HS-27A (cell line): ENCODE data around the gene CIPC.

Source experiments
- DNase-seq: peaks from one replicate; pipeline ENCODE4 v3.0.0-alpha.2; 2012; ENCODE audit warnings: low read depth, missing footprints

CIPC gene, protein sequence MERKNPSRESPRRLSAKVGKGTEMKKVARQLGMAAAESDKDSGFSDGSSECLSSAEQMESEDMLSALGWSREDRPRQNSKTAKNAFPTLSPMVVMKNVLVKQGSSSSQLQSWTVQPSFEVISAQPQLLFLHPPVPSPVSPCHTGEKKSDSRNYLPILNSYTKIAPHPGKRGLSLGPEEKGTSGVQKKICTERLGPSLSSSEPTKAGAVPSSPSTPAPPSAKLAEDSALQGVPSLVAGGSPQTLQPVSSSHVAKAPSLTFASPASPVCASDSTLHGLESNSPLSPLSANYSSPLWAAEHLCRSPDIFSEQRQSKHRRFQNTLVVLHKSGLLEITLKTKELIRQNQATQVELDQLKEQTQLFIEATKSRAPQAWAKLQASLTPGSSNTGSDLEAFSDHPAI

DNA sequence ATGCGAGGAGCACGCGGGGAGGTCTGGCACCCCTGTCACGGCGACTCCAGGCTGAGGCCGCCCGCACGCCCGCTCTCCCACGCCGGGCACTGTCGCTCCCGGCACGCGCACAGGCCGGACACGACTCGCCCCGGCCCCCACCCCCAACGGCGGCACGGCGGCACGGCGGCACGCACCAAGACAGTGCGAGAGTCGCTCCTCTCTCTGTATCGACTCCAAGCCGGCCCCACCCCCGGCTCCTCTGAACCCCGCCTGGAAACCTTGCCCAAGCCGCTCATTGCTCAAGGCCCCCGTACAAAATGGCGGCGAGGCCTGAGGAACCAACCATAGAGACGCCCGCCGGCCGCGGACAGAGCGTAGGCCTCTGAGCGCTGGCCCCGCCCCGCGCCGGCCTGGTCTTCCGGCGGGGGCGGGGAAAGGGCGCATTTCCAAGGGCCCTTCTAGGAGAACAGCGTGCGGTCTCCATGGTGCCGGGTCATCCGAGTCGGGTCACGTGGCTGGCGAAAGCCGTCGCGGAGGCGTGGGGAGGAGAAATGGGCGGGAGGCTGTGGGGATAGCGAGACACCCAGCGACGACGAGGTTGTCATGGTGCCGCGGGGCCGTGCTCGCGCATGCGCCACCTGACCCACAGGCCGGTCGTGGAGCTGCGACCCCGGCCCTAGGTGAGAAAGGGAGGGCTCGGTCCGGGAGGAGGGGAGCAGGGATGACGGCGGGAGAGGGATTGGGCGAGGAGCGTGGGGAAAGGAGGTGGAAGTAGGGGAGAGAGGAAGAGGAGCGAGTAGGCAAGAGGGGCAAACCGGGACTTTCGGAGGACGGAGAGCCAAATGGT is at the start of gene CIPC:
Gene CIPC, plus strand, starts transcription at position 559 of the 829 bp plus-strand sequence. CDS start 7,451 bp downstream, outside the sequence.
- peak; percentile 93 for DNase-seq

DNA sequence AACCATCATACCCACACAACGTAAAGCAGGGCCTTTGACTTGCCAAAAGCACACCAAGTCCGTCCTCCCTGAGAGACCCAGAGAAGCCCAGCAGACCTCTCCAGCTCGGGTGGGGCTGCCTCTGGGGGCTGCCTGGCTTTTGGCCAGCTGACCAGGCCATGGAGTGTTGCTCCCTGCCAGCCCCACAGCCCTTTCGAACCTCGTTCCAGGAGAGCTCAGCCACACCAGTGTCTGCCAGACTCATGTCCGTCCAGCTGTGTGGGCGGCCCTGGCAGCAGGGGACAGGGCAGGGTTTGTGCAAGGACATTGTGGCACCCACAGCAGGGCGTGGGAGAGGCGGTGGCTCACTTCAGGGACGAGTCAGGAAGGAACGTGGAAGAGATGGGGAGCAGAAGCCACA is 46.9 kb upstream of the CIPC start:
- DNase-seq, result no peak

DNA sequence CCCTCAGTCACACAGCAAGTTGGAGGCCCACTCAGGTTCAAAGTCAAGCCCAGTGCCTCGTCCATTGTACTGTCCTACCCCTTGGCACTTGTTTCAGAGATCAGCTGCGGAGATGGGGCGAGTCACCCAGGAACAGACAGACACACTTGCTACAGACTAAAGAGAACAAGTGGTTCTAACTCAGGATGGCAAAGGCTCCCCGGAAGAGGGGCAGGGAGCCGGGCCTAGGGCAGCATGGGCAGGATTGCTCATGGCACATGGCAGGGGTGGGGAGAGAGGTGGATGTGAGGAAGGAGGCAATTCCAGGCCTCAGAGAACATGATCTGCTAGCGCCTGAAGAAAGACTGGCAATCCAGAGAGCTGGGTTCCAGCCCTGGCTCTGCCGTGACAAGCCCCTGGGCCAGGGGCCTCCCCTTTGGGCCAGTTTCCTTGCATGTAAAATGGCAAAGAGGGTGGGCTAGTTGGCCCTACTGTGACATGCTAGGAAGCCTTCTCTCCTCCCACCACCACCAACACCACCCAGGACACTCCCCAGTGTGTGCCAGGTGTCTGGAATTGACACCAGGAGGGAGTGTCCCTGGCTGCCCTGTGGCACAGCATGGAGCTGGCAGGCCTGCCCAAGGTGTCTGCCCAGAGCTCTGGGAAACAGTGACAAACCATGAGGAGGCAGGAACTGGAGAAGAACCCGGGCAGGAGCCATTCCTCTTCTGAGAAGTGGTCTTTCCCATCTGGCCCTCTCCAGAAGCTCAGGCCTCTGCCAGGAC is 45.6 kb upstream of the CIPC start:
- no peak for DNase-seq

DNA sequence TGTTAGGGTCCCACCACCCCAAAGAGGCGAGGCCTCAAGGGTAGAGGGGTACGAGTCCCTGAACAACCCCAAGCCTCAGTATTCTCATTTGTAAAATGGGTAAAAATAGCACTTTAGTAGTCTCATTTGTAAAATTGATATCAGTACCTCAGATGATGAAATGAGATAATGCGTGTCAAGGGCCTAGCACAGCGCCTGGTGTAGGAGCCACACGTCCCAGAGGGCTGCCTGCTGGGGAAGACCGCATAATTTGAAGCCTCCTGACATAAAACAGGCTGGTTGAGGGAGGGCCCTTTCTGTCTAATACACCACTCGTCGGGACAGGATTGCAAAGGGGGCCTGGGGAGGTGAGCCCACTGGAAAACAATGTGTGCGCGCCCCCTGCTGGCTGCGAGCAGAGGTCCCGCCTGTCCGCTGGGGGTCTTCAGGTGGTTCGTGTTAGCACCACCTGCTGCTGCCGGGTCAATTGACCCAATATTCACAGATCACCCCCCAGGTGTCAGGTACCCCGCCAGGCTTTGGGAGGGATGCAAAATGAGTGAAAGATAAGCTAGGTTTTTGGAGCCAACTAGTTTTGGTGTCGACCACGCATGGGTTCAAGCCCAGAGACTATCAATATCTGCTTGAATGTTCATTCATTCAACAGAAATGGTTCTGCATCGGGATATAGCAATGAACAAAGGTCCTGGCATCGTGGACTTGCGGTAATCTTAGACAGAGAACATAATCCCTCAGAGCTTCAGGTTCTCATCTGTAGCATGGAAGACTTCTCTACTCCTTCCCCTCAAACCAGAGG is 44.8 kb upstream of the CIPC start:
- DNase-seq, result no peak

DNA sequence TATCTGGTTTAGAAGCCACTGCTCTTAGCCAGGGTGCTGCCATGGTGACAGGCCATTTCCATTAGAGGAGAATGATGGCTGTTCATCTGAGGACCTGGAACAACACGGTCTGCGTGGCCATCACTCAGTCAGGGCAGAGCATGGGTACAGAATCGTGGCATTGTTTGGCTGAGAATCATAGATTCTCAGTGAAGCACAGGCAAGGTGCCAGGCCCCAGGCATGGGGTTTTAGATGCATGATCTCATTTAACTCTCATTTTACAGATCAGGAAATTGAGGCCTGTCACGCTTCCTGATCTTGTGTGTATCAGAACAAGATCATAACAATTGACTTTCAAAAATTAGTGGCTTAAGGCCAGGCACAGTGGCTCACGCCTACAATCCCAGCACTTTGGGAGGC is 42.8 kb upstream of the CIPC start:
- DNase-seq, result no peak

DNA sequence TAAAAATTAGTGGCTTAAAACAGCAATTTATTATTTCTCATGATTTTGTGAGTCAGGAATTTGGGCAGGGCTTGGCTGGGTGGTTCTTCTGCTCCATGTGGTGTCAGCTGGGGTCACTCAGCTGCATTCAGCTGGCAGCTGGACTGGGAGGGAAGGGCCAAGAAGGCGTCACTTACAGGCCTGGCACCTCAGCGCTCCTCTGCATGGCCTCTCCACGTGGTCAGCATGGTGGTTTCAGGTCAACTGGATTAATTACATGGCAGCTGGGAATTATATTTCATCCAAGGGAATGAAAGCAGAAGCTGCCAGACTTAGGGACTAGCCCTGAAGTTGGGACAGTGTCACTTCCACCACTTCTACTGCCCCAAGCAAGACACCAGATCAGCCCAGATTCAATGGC is 42.1 kb upstream of the CIPC start:
- DNase-seq, result no peak

DNA sequence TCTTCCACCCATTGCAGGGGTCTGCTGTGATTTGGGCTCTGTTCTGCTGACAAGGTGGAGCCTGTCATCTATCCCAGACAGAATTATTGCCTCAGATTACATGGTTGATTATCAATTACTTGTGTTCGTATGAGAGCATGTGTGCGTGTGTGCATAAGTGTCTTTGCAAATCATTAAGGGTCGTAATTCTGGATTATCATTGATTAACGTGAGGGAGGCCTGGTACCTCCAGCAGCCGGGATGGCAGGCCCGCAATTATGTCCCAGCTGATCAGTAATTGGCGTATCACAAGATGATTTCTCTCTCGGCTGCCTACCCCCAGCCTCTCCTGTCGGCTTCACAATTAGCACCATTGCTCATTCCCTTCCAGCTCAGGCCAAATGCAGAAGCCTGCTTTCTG is 39.9 kb upstream of the CIPC start:
- DNase-seq, result no peak

DNA sequence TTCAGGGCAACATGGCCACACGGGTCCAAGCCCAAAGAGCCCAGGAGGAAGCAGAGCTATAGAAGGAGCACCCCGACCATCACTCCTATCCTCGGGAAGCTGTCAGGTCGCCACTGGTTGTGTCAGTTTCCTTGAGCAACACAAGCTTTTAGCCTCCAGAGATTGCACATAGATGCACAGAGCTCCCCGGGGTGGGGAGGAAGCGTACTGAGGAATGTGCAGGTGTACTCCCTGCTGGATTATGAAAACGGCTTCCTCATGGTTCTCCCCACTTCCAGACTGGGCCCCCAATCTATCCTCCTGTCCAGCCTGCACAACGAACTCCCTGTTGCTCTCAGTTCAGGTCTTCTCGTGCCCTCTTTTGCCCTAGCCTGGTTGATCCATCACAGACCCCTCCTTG is 39.3 kb upstream of the CIPC start:
- no peak for DNase-seq

DNA sequence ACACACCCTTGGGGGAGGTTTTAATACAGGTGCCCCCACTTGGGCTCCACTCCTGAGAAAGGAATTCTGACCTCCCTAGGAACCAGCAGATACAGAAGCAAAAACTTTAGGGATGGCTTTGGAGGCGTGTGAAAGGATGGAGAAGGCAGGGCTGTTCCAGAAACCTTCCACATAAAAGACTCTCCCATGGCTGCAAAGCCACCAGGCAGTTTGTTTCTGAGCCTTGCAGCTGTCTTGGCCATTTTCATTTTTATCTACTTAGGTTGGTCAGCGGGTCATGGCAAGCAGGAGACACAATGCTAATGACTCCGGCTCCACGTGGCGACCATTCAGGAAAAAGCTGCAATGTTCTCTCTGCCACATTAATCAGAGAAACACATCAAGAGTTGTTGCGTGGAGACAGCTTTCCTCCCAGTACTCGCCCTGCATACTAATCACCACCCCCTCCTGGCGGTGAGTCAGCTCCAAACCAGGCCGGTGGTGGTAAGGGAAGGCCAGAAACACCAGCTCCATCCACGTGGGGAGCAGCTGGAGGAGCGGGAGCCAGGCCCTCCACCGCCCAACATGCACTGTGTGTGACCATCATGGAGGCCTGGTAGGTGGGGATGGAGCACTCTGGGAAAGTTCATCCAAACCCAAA is 38.7 kb upstream of the CIPC start:
- no peak for DNase-seq

DNA sequence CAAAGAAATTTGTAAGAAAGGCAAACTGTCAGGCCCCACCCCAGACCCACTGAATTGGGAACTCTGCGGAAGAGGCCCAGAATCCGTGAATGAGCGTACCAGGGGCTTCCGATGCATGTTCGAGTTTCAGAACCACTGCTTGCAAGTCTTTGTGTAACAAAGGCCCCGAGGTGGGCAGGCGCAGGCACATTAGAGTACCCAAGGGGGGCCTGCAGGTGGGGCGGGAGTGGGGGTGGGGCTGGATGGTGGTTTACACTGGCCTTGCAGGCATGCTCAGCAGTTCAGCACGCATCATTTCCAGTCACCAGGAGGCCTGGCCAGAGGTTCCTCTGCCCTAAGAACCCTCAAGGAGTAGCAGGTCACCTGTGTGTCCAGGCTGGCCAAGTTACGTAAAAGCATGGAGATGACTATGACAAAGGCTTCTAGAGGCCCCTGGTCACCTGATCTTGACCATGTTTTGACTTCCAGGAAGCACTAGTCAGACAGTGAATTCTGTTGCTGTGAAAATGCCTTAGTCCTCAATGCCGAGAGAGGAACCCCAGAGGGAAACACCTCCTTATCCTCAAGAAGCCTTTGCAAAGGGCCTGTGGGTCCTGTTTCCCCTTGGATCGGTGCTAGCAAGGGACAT is 36.3 kb upstream of the CIPC start:
- DNase-seq, result no peak

DNA sequence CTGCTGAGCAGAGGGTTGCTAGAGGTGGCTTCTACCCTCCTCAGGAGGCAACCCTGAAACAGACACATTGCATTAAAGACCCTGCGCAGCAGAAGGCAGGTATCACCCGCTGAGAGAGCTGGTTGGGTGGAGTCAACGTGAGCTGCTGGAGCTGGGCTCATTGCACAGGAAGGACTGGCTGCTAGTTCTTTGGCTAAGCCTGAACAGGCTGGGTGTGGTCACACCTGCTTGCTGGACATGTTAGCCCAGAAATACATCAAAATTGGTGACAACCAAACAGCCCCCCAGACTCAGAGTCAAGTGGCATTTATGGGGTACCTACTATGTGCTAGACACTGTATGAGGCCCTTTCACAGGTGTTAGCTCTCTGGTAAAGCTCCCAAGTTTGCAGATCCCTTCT is 35.8 kb upstream of the CIPC start:
- DNase-seq, result no peak

DNA sequence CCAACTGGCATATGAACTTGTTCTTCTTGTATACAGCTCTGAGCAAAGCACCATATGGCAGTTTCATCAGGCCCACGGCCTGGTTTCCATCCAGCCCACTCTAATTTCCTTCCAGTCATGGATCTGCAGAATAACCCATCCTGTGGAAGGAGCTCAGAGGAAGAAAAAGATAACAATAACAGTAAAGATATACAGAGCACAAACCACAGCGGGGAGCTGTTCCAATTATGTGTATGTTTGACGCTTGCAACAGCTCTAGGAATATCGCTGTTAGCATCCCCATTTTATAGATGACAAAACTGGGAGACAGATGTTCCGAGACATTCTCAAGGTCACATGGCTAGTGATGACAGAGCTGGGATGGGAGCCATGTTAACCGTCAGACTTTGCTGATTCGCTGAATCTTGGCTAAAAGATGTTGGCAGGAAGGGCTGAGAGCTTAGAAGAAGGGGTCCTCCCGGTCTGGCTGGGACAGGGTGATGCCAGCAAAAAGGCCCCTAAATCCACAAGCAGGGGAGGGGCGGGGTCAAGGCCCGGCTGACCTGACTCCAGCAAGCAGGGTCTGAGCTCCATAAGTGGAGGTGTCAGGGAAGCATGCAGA is 34.4 kb upstream of the CIPC start:
- no peak for DNase-seq

DNA sequence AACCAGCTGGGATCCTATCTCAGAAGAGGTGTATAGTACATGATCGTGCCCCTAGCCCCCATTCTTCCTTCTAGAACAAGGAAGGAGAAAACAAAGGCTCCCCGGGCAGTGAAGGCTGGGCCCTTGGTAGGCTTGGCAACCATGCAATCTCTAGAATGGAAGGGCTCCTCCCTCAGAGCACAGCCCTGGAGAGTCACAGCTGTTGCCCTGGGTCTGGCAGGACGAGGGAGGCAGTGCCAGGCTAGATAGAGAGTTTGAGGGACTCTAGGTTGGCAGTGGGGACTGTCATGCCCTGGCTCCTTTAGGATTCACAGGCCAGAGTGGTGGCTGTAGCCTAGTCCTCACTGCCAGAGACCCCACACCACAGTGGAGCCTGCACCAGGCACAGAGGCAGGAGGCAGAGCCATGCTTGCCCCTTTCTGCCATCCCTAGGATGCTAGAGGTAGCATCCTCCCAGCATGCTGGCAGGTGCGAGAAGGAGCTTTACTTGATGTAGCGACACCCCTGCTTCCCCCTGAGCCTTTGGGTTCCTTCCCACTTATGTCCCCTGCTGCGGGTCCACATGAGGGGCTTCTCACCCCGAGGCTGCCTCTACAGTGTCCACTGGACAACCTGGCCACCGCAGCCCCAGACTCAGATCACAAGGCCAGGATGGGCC is 33.4 kb upstream of the CIPC start:
- no peak for DNase-seq

DNA sequence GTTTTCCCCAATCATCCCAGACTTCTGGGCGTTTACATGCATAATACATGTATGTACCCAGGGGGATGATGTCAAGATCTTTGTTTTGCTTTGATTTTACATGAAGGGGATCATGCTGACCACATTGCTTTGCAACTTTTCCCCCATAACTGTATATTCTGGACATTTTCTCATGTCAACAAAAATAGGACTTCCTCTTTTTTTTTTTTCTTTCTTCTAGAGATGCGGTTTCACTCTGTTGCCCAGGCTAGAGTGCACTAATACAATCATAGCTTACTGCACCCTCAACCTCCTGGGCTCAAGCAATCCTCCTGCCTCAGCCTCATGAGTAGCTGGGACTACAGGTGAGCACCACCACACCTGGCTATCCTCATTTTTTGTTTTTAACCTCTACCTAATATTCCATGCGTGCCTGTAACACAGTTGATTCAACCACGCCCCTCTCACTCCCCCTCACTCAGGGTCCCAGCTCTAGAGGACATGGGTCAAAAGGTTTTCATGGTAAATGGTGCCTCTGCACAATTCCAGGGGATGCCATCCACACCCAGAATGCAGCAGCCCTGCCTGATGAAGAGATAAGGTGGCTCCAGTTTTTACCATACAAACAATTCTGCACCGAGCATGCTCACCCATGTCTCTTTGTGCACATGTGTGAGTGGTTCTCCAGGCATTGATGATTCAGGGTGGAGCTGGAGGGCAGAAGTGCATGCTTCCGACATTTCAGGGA is 32.0 kb upstream of the CIPC start:
- DNase-seq, result no peak

DNA sequence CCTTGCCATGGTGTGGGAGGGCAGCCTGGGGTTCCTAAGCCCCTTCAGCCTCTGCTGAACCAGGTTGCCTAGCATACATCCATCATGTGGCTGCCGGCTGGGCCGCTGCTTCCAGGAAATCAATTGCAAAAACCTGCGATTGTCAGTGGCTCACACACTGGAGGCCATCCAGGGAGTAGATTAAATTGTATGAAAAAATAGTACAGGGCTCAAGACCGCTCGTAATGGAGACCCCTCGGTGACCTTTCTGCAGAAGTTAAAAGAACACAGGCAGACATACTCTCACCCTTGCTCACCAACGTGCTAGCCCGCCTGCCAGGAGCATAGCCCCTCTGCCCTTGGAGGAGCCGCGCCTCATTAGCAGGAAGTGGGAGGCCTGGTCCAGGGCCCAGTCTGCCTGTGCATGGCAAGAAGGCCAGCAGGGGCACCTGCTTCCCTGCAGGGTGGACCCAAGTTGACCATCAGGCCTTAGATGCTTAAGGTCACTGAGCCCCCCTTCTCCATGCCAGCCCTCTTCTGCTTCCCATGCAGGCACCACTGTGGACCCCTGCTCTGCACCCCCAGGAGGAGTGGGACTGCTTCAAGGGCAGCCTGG is 31.4 kb upstream of the CIPC start:
- DNase-seq, result no peak

DNA sequence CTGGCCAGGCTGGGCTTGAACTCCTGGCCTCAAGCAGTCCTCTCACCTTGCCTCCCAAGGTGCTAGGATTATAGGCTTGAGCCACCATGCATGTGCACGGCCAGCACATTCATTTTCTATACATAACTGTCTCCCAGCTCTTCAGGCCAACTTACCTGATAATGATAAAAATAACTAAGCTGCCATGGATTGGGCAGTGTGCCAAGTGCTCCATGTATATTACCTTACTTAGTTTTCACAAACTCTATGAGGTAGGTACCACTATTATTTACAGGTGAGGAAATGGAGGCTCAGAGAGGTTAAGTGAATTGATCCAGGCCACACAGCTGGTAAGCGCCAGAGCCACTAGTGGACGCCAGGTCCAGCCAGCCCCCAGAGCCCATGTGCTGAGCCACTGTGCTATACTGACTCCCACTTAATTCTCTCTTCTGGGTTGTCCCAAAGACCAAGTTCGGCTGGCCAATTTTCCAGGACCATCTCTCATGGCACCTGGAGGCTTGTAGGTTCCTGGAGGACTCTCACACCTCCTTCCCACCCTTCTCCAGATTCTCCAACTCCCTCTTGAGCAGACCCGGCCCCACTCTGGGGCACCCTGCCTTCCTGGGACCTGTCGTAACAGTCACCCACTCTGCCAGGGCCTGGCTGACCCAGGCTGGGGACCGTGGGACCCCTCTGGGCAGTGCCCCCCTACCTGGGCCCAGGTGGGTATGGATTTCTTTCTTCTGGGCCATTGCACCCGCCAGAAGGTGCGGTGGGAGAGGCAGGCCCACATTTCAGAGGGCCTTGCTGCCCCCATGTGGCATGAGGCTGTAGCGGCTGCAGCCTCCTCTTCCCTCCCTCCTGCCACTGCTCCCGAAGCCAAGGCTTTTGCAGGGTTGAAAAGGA is 30.2 kb upstream of the CIPC start:
- DNase-seq, result no peak

DNA sequence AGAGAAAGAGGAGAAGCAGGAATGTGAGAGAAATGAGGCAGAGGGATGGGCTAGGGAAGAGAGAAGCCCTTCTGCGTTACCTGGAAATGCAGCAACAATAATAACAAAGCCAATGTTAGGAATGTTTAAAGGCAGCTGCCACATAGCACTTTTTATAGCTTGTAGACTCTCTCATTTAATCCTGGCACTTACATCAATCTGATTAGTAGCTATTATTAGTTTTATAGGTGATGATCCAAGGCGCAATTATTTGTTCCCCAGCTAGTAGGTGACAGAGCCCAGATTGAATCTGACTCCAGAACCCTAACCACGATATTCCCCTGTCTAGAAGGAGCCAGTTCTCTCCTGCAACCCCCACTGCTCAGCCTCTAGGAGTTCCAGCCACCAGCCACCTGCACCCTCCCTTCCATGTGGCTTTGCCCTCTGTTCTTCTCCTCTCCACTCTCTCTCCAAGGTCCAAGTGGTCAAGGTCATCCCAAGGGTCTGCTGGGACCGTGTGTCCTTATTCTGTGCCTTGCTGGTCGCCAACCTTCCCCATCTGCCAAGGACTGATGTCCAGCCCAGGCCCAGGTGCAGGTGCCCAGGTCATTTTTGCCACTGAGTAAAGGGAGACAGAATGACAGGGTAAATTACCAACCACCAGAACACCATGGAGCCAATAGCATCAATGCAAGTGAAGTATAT is 29.4 kb upstream of the CIPC start:
- no peak for DNase-seq
